Measurements from ENCODE around the gene ASPSCR1.

Gene ASPSCR1

DNA sequence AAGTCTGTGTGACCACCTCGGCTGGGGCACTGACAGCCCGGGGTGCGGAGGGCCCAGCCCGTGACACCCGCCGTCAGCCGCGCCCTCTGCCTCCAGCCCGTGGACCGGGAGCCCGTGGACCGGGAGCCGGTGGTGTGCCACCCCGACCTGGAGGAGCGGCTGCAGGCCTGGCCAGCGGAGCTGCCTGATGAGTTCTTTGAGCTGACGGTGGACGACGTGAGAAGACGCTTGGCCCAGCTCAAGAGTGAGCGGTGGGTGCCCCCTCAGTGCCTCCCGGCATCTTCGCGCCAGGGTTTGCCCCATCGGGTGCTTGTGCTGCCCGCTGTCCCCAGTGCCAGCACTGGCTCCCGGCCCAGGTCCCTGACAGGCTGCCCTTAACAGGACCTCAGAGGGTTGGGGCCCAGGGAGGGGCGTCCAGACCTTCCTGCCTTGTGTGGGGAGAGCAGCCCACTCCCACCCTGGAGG is 31.5 kb downstream of the ASPSCR1 start:
- TF ChIP-seq POLR2A (IDR thresholded peaks at IDR 0.05; ENCODE audit: low read length) (no peak), GATA1 (IDR thresholded peaks at IDR 0.05; ENCODE audit: low read depth, low read length) (no peak)
- DNase-seq = no peak

GRCh38 chr17:82009413-82009812 is 32.0 kb downstream of the ASPSCR1 start:
- no peak for DNase-seq
- no peak for TF ChIP-seq POLR2A (IDR thresholded peaks at IDR 0.05; ENCODE audit: low read length)
- TF ChIP-seq GATA1 (IDR thresholded peaks at IDR 0.05; ENCODE audit: low read depth, low read length) = no peak

- no peak for DNase-seq
- TF ChIP-seq GATA1 (IDR thresholded peaks at IDR 0.05; ENCODE audit: low read depth, low read length) = no peak
- TF ChIP-seq POLR2A (IDR thresholded peaks at IDR 0.05; ENCODE audit: low read length) = no peak
Observed at GRCh38 chr17:82010575-82011525, 33.4 kb downstream of the ASPSCR1 start.

DNA sequence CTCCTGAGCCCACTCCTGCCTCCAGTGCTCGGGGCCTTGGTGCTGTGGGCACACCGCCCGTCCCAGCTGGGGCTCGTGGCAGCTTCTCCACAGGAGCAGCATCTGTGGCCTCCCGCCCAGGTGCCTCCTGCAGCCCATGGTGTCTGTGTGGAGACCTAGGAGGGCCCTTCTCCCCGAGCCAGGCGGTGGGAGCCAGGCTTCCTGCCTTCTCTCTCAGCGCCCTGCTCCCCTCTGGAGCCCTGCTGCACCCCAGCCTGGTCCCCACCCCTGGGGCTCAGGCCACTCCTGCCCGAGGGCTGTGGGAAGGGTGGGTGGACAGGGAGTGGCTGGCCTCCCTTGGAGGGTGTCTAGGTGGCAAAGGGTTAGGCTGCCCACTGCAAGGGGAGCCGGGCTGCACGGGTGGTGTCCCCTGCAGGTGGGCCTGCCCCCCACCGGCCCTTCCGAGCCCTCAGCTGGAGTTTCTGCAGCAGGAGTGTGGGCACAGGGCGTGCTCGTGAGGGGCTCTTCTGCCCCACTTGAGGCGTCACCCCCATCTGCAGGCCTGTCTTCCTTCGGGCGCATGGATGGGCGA is 34.3 kb downstream of the ASPSCR1 start:
- no peak for DNase-seq
- no peak for TF ChIP-seq GATA1 (IDR thresholded peaks at IDR 0.05; ENCODE audit: low read depth, low read length)
- no peak for TF ChIP-seq POLR2A (IDR thresholded peaks at IDR 0.05; ENCODE audit: low read length)

DNA sequence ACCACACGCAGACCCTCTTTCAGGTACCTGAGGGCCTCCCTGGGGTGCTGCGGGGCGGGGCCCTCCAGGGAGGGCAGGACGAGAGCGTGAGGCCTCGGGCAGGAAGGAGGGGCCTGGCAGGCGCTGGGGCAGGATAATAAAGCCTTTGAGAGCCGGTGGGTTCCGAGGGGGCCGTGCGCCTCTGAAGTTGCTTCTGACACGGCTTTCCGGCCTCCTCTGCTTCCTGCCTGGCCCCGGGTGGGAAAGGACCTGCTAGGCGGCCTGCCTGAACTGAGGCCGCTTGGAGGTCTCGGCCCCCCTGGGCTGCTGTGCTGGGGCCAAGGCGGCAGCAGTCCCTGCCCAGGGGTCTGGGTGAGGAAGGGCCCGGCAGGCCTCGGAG is 34.8 kb downstream of the ASPSCR1 start:
- no peak for DNase-seq
- TF ChIP-seq GATA1 (IDR thresholded peaks at IDR 0.05; ENCODE audit: low read depth, low read length) (no peak), POLR2A (IDR thresholded peaks at IDR 0.05; ENCODE audit: low read length) (no peak)

DNA sequence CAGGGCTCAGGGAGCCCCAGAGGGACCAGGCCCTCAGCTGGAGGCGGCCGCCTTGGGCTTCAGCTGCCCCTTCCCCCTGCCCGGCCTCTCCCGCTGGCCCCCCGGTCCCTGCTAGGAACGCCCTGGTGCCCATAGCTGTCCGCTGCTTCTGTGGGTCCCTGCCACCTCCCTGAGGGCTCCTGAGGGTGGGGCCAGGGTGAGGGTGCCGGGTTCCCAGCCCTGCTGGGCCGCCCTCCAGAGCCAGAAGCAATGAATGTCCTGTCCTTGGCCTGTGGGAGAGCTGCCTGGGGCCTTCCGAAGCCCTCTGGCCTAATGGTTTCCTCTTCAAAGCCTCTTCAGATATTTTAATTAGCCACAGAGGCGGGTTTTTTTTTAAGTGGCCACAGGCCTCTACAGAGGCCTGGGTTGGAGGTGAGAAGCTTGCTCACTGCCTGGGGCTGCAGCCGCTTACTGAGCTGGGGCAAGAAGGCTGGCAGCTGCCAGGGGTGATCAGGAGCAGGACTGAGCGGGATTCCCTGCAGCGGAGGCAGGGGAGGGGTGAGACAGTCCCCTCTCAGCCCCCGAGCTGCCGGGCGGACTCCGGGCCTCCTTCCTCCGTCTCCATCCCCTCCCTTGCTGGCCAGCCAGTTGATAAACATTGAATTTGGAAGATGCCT is 35.3 kb downstream of the ASPSCR1 start:
- no peak for TF ChIP-seq POLR2A (IDR thresholded peaks at IDR 0.05; ENCODE audit: low read length)
- no peak for TF ChIP-seq GATA1 (IDR thresholded peaks at IDR 0.05; ENCODE audit: low read depth, low read length)
- DNase-seq = no peak

- no peak for TF ChIP-seq POLR2A (IDR thresholded peaks at IDR 0.05; ENCODE audit: low read length)
- no peak for TF ChIP-seq GATA1 (IDR thresholded peaks at IDR 0.05; ENCODE audit: low read depth, low read length)
- DNase-seq = no peak
Observed at GRCh38 chr17:82013341-82013740, 35.9 kb downstream of the ASPSCR1 start.

DNA sequence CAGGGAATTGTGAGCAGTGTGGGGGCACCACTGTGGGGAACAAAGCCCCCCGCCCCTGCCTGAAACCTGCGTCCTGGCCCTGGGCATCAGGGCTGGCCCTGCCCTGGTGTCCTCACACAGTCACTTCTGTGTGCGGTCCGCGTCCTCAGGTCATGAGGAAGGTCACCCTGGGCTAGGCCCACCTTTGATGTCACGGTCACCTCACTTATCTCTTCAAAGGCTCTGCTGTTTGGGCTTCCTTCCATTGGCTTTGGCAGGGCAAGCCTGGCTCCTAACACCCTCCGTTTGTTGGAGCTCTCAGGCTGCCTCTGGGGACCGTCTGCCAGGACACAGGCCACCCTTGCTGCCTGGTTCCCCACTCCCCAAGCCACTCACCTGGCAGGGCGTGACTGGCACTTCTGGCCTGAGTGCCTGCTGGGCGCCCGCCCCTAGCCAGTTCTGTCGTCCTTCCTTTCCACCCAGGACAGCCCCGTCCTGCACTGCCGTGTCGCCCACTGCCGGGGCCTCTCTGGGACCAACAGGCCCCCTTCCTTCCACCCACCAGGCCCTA is 36.4 kb downstream of the ASPSCR1 start:
- no peak for TF ChIP-seq POLR2A (IDR thresholded peaks at IDR 0.05; ENCODE audit: low read length)
- TF ChIP-seq GATA1 (IDR thresholded peaks at IDR 0.05; ENCODE audit: low read depth, low read length) = no peak

GRCh38 chr17:82014432-82014831 is 37.0 kb downstream of the ASPSCR1 start:
- TF ChIP-seq GATA1 (IDR thresholded peaks at IDR 0.05; ENCODE audit: low read depth, low read length) (no peak), POLR2A (IDR thresholded peaks at IDR 0.05; ENCODE audit: low read length) (no peak)
- DNase-seq = no peak

More for the DNA sequence above, 36.4 kb downstream of the ASPSCR1 start:
- DNase-seq = no peak

DNA sequence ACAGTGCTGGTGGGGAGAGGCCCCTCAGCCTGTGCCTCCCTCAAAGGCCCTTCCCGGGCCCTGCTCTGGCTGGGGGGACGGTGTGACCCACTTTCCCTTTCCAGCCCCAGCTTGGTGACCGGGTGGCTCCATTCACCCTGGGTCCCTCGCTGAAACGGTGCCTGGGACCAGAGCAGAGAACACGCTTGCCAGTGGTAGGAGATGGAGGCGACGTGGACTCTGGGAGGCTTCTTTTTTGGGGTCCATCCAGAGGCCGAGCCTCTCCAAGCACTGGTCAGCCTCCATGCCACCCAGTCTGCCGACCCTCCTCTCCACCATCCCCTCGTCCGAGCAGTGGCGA is 37.5 kb downstream of the ASPSCR1 start:
- DNase-seq = no peak
- no peak for TF ChIP-seq POLR2A (IDR thresholded peaks at IDR 0.05; ENCODE audit: low read length)
- no peak for TF ChIP-seq GATA1 (IDR thresholded peaks at IDR 0.05; ENCODE audit: low read depth, low read length)

DNA sequence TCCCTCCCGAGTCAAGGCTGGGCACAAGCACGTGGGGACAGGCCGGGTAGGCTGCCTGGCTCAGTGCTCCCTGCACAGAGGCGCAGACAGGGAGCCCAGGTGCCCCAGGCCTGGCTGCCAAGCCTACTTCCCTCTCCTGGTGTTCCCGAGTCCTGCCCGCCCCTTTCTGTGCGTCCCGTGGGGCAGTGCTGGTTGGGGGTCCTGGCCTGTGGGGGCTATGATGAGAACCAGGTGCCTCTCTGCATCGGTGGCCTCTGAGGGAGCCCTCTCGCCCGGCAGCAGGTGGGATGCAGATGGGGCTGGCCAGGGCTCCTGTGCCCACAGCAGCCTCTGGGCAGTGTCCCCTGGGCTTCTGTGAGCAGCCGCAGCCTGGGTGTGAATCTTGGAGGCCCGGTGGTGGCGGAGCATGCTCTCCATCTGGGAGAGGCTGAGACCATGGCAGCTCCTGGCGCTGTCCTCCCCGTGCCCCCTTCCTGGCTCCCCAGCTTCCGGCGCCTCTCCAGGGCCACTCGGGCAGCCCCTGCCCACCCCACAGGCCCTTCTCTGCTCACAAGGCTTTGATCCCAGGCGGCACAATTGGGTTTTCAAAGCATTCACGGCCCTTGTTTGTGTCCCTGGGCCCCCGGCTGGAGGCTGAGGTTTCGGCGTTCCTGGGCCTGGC is 38.0 kb downstream of the ASPSCR1 start:
- TF ChIP-seq POLR2A (IDR thresholded peaks at IDR 0.05; ENCODE audit: low read length) = no peak
- TF ChIP-seq GATA1 (IDR thresholded peaks at IDR 0.05; ENCODE audit: low read depth, low read length) = no peak

GRCh38 chr17:82016061-82016874 is 38.8 kb downstream of the ASPSCR1 start:
- DNase-seq = no peak
- TF ChIP-seq POLR2A (IDR thresholded peaks at IDR 0.05; ENCODE audit: low read length) (no peak), GATA1 (IDR thresholded peaks at IDR 0.05; ENCODE audit: low read depth, low read length) (no peak)

More for the DNA sequence above, 38.0 kb downstream of the ASPSCR1 start:
- no peak for DNase-seq

Measured in erythroblast (primary cell).